ENCODE results near the gene VIPR2.
A peak's percentile ranks its signal among the peaks of the same experiment; 100 is the strongest.
"Not testable (repeated sequence)": the region's sequence is repeated elsewhere in the genome, so short reads cannot be mapped to it uniquely, and the experiment has no call there.

The VIPR2 gene

DNA sequence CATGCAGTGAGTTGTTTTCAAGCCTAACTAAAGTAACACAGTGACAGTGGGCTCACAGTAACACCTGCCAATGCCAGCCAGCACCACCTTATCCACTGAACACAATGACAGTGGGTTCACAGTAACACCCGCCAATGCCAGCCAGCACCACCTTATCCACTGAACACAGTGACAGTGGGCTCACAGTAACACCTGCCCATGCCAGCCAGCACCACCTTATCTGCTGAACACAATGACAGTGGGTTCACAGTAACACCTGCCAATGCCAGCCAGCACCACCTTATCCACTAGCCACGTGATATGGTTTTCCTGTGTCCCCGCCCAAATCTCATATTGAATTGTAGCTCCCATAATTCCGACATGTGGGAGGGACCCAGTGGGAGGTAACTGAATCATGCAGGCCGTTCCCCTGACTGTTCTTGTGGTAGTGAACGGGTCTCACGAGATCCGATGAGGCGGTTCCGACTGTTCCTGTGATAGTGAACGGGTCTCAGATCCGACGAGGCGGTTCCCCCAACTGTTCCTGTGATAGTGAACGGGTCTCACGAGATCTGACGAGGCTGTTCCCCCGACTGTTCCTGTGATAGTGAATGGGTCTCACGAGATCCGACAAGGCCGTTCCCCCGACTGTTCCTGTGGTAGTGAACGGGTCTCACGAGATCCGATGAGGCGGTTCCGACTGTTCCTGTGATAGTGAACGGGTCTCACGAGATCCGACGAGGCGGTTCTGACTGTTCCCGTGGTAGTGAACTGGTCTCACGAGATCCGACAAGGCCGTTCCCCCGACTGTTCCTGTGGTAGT lies 44.2 kb downstream of the VIPR2 start:
- not testable (repeated sequence) for H3K27me3 ChIP-seq (replicated peaks; ENCODE audit: control insufficient read depth, insufficient read depth, low read length); DNase-seq (ENCODE audit: low read depth); H3K4me3 ChIP-seq (ENCODE audit: low read length); H3K9me3 ChIP-seq (ENCODE audit: control insufficient read depth, low read length); H3K9ac ChIP-seq (ENCODE audit: low read length); H3K36me3 ChIP-seq (ENCODE audit: control insufficient read depth, insufficient read depth, low read length, severe bottlenecking)
- H3K4me1 ChIP-seq (ENCODE audit: control insufficient read depth, insufficient read depth, low read length), result peaks cover 10% of the 10 kb centered on the region

DNA sequence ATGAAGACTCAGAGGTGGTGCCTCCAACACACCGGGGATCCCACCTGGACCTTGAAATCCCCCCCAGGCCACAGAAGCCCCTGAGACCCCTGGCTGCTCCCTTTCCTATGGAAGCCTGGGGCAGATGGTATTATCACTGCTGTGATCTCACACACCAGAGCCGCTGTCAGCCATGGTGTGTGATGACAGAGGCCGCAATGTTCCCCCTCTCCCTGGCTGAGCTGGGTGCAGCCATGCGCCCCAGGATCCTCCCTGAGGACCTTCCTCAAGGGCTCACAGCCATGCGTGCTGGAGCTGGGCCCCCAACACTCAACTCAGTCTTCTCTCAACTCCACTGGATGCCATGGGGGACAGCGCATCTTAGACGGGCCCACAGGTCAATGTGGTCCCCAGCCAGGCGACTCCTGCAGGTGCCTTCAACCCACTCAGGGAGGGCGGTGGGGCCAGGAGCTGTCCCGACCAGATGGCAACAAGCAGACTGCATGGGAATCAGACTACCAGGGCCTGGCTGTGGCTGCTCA lies 44.9 kb downstream of the VIPR2 start:
- DNase-seq (ENCODE audit: low read depth), result no peak
- H3K4me1 ChIP-seq (ENCODE audit: control insufficient read depth, insufficient read depth, low read length), result peaks cover 10% of the 10 kb centered on the region
- H3K36me3 ChIP-seq (ENCODE audit: control insufficient read depth, insufficient read depth, low read length, severe bottlenecking), result no peaks in the 10 kb centered on the region
- no peak overlapping the region for H3K4me3 ChIP-seq (ENCODE audit: low read length)
- H3K9me3 ChIP-seq (ENCODE audit: control insufficient read depth, low read length), result no peaks in the 10 kb centered on the region
- peaks cover 1% of the 10 kb centered on the region for H3K27me3 ChIP-seq (replicated peaks; ENCODE audit: control insufficient read depth, insufficient read depth, low read length)
- H3K9ac ChIP-seq (ENCODE audit: low read length), result no peak overlapping the region

DNA sequence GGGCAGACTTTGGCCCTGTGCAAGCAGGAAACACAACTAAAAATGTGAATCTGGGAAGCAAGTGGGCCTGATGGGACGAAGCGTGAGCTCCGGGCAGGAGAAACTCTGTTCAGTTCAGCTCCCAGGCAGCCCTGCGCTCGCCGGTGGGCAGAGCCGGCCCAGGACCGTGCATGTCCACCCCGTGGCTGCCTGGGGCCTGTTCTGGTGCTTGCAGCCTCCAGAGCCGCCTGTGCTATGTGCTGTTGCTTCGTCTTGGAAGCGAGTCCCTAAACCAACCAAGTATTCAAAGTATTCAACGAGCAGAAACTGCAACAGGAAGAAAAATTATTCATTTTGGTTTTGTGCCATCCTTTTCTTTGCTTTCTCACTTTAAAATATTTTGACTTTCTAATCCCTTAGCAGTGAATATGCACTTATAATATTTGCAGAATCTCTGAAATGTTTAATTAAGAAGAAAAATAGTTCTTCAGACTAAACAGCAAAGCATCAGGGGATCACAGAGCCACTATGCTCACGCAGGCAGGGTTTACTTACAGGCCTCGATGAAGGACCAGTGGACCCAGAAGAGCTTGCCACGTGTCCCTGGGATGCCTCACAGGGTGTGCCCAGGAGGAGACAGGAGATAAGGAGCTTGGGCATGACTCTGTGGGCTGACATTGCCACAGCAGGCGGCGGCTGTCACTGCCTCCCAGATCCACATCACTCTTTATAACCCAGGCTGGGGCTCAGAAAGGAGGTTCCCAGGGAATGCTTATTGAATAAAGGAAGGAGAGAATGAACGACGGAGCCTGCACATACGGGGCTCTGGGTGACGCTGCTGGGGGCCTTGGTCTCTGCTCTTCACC lies 45.6 kb downstream of the VIPR2 start:
- peak; percentile 8 for DNase-seq (ENCODE audit: low read depth)
- peak overlapping the region; percentile 61 for H3K9ac ChIP-seq (ENCODE audit: low read length)

DNA sequence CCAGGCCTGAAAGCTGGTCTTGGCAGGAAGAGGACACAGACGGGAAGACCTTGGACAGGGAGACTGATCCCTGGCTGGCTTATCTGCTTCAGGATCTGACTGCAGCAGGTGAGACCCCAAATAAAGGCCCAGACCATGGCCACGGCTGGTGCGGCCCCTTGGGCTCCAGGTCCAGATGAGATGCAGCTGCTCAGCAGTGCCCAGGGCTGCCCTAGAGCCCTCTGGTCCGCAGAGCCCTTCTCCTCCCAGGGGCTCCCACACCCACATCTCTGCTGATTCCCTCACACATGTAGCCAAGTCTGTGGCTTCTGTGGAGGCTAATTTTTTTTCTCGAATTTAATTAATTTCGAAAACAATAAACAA lies 46.3 kb downstream of the VIPR2 start:
- Histone ChIP-seq H3K4me1 (ENCODE audit: control insufficient read depth, insufficient read depth, low read length) (peaks cover 10% of the 10 kb centered on the region), H3K4me3 (ENCODE audit: low read length) (no peak overlapping the region), H3K9ac (ENCODE audit: low read length) (peak overlapping the region; percentile 61), H3K9me3 (ENCODE audit: control insufficient read depth, low read length) (no peaks in the 10 kb centered on the region), H3K27me3 (replicated peaks; ENCODE audit: control insufficient read depth, insufficient read depth, low read length) (peaks cover 3% of the 10 kb centered on the region), H3K36me3 (ENCODE audit: control insufficient read depth, insufficient read depth, low read length, severe bottlenecking) (no peaks in the 10 kb centered on the region)
- DNase-seq (ENCODE audit: low read depth), result no peak

More for the DNA sequence above, 45.6 kb downstream of the VIPR2 start:
- Histone ChIP-seq H3K9me3 (ENCODE audit: control insufficient read depth, low read length) (no peaks in the 10 kb centered on the region), H3K36me3 (ENCODE audit: control insufficient read depth, insufficient read depth, low read length, severe bottlenecking) (no peaks in the 10 kb centered on the region), H3K4me3 (ENCODE audit: low read length) (no peak overlapping the region), H3K27me3 (replicated peaks; ENCODE audit: control insufficient read depth, insufficient read depth, low read length) (peaks cover 2% of the 10 kb centered on the region), H3K4me1 (ENCODE audit: control insufficient read depth, insufficient read depth, low read length) (peaks cover 10% of the 10 kb centered on the region)

DNA sequence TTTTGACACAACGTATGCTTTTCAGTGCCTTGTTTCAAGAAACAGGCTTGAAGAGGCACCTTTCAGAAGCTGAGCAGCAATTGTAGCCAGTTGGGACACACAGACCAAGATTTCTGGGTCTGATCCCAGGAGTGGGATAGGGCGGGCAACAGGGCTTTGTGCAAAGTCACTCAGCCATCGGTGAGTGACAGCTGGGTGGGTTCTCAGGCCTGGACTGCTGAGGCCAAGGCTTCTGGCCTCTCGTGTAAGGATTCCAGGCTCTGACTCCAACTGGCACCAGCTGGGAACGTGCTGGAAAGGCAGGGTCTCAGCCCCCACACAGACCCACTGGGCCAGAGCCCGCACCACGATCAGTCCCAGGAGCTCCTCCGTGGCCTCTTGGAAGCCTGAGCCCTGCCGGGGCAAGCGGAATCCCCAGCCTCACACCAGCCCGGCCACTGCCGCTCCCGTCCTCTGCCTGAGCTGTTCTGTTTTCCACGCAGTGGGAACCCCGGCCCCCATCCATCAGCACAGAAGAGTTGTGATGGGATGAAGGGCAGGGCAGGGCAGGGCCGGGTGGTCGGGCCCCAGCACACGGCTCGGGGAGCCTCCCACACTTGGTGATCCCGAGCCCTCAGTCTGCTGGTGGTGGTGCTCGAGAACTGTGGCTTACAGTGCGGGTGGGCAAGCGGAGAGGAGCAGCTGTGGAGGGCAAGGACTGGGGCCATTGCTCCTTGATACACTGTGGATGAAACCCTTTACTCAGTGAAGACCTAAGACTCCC lies 46.8 kb downstream of the VIPR2 start:
- DNase-seq (ENCODE audit: low read depth), result no peak
- Histone ChIP-seq H3K4me1 (ENCODE audit: control insufficient read depth, insufficient read depth, low read length) (peaks cover 10% of the 10 kb centered on the region), H3K4me3 (ENCODE audit: low read length) (no peak overlapping the region), H3K9me3 (ENCODE audit: control insufficient read depth, low read length) (no peaks in the 10 kb centered on the region), H3K36me3 (ENCODE audit: control insufficient read depth, insufficient read depth, low read length, severe bottlenecking) (no peaks in the 10 kb centered on the region), H3K27me3 (replicated peaks; ENCODE audit: control insufficient read depth, insufficient read depth, low read length) (peaks cover 3% of the 10 kb centered on the region), H3K9ac (ENCODE audit: low read length) (no peak overlapping the region)

DNA sequence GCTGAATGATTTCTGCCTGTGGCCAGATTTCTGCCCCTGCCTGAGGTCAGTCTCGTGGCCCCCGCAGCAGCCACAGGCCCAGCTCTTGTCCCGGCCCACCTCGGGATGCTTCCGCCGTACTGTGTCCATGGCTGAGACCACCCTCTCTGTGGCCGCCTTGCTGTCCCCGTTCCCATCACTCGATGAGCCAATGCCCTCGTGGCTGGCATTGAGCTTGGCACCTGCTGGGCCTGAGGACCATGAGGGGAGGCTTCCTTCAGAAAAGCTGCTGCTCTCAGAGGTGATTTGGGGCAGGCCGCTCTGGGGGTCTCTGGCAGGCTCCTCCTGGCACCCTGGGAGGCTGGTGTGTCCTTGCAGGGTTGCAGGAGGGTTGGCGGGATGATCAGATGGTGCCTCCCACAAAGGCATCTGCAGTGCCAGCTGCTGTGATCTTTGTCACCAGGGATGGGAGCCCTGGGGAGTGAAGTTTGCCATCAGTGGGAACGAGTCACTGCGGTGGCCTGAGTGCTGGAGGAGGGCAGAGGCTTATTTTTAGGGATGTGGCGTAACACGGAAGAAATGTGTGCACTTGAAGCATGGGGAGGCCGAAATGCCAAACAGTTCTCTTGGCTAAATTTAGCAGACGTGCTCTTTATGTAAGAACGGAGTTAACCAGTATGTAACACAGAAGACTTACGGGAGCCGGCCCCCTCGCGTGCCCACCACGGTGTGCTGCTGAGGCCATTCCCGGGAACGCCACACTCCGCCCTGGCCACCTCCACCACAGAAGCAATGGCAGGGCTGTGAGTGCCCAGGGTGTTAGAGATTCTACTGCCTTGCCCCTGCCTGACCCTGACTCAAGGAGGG lies 47.7 kb downstream of the VIPR2 start:
- H3K4me1 ChIP-seq (ENCODE audit: control insufficient read depth, insufficient read depth, low read length), result peaks cover 10% of the 10 kb centered on the region
- H3K9ac ChIP-seq (ENCODE audit: low read length), result no peak overlapping the region
- DNase-seq (ENCODE audit: low read depth), result no peak
- H3K36me3 ChIP-seq (ENCODE audit: control insufficient read depth, insufficient read depth, low read length, severe bottlenecking), result no peaks in the 10 kb centered on the region
- H3K9me3 ChIP-seq (ENCODE audit: control insufficient read depth, low read length), result no peaks in the 10 kb centered on the region
- H3K27me3 ChIP-seq (replicated peaks; ENCODE audit: control insufficient read depth, insufficient read depth, low read length), result peaks cover 3% of the 10 kb centered on the region
- H3K4me3 ChIP-seq (ENCODE audit: low read length), result no peak overlapping the region

DNA sequence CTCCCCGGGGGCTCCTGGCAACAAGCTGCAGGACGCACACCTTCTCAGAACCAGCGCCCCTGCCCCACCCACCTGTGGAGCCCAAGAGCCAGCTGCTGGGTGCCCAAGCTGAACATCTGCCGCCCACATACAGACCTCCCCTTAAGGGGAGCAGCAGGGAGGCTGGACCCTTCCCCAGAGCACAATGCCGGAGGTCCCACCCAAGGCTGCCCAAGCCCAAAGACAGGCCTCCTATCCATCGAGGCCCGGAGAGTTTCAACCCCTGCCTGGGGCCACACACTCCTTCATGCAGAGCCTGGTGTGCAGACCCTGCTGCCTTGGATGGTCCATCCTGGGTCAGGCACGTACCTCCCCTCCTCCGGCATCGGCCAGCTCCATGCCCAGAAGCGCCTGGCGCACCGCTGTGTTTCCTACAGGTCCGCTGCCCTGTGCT lies 48.7 kb downstream of the VIPR2 start:
- no peaks in the 10 kb centered on the region for H3K36me3 ChIP-seq (ENCODE audit: control insufficient read depth, insufficient read depth, low read length, severe bottlenecking)
- H3K4me1 ChIP-seq (ENCODE audit: control insufficient read depth, insufficient read depth, low read length), result peaks cover 10% of the 10 kb centered on the region
- no peak overlapping the region for H3K4me3 ChIP-seq (ENCODE audit: low read length)
- no peak overlapping the region for H3K9ac ChIP-seq (ENCODE audit: low read length)
- H3K27me3 ChIP-seq (replicated peaks; ENCODE audit: control insufficient read depth, insufficient read depth, low read length), result peaks cover 3% of the 10 kb centered on the region
- no peak for DNase-seq (ENCODE audit: low read depth)
- H3K9me3 ChIP-seq (ENCODE audit: control insufficient read depth, low read length), result no peaks in the 10 kb centered on the region

DNA sequence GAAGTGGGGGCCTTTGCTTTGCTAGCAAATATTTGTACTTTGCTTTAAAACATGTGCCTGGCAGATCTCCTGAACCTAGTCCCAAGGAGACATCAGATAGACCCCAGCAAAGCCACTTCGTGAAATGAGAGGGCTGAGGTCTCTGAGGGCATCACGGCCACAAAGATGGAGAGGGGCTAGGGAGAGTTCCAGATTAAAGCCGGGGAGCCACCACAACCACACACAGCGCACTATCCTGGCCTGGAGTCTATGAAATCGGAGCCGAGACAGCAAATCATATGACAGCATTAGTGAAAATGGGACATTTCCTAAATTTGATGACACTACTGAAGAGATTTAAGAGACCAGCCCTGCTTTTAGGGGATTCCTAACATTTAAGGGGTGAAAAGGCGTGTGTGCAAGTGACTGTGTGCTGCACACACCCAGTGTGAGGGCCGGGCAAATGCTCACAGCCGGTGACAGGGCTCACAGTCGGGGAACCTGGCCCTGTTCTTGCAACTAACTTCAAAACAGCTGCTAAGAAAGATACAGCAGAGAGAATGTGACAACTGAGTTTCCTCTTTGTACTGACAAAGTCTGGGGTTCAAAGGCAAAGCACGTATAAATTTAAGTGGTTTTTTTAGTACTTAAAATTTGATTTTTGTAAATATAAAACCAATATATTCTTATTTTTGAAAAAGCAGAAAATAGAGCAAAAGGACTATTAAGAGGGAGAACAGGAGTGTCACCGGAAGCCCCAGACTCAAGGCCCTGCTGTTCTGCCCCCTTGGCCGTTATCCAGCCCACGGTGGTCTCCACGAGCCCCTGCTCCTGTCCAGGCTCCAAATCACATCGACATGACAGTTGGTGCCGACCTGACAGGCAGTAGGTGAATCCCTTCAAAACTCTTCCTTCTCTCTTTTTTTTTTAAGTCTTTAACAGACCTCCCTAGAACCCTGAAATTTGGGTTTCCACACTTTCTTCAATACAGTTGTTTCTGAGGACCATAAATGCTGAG lies 49.5 kb downstream of the VIPR2 start:
- no peak for DNase-seq (ENCODE audit: low read depth)
- Histone ChIP-seq H3K27me3 (replicated peaks; ENCODE audit: control insufficient read depth, insufficient read depth, low read length) (peaks cover 3% of the 10 kb centered on the region), H3K36me3 (ENCODE audit: control insufficient read depth, insufficient read depth, low read length, severe bottlenecking) (no peaks in the 10 kb centered on the region), H3K4me1 (ENCODE audit: control insufficient read depth, insufficient read depth, low read length) (peaks cover 10% of the 10 kb centered on the region), H3K9me3 (ENCODE audit: control insufficient read depth, low read length) (no peaks in the 10 kb centered on the region), H3K9ac (ENCODE audit: low read length) (no peak overlapping the region), H3K4me3 (ENCODE audit: low read length) (no peak overlapping the region)

DNA sequence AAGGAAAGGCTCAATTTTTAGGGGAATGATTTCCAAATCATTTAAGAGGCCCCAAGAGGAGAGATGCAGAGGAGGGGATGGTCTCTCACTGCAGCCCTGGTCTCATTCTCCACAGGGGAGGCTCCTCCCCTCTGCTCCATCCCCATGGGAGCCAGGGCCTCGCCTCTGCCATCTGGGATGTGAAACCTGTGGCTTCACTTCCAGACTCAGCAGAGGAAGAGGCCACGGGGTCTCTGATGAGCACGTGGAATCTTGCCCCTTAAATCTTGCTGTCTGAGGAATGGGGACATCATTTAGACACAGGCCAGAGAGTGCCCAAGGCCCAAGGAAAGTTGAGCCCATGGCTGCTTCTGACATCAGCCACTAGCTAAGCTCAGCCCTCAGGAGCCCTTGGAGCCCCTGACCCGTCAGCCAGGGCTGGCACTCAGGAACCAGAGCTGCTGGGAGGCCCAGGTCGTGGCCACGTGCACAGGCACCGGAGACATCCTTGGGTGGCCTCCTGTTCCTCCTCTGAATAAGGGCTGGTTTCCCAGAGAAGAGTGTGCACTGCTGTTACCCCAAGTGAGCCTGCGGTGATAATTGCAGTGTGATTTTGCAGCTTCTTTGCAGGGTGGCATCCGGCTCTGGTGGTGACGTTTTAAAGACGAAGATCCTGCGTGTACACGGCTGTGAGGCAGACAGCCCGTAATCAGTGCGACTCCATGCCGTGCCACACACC lies 50.5 kb downstream of the VIPR2 start:
- DNase-seq (ENCODE audit: low read depth), result no peak
- no peaks in the 10 kb centered on the region for H3K36me3 ChIP-seq (ENCODE audit: control insufficient read depth, insufficient read depth, low read length, severe bottlenecking)
- no peak overlapping the region for H3K9ac ChIP-seq (ENCODE audit: low read length)
- H3K9me3 ChIP-seq (ENCODE audit: control insufficient read depth, low read length), result no peaks in the 10 kb centered on the region
- peaks cover 7% of the 10 kb centered on the region for H3K4me1 ChIP-seq (ENCODE audit: control insufficient read depth, insufficient read depth, low read length)
- peaks cover 3% of the 10 kb centered on the region for H3K27me3 ChIP-seq (replicated peaks; ENCODE audit: control insufficient read depth, insufficient read depth, low read length)
- no peak overlapping the region for H3K4me3 ChIP-seq (ENCODE audit: low read length)

Data from adipocyte (in vitro differentiated cells).